HK-2 (cell line): ENCODE data around the gene CCDC39.
"Not testable (repeated sequence)": the region's sequence is repeated elsewhere in the genome, so short reads cannot be mapped to it uniquely, and the experiment has no call there.

ENCODE experiments used
- DNase-seq: peaks from one replicate; pipeline ENCODE4 v3.0.0-alpha.2; 2018; ENCODE audit not compliant: unreplicated experiment

CCDC39 gene

DNA sequence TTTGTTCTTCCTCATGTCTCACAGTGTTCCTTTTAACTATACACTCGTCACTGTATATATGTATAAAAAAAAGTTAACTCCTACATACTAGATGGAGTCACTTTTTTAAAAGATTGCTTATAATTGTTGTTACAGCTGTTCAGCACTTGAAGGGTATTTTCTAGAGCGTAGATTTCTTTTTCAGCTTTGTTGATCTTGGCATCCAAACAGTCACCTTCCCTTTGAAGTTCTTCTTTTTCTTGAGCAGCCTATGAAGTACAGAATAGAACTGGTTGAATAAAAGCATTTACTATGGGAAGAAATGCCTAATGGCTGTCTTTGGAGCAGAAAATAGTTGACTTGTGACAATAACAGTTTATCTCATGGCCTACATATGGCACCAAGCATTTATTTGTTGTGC lies 59.6 kb downstream of the CCDC39 start:
- DNase-seq: no peak

DNA sequence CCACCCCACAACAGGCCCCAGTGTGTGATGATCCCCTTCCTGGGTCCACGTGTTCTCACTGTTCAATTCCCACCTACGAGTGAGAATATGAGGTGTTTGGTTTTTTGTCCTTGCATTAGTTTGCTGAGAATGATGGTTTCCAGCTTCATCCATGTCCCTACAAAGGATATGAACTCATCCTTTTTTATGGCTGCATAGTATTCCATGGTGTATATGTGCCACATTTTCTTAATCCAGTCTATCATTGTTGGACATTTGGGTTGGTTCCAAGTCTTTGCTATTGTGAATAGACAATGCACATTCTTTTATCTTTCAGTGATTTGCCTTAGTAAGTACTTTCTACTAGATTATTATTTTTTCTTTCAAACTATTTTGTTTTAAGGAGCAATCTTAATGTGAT lies 60.7 kb downstream of the CCDC39 start:
- DNase-seq: not testable (repeated sequence)

DNA sequence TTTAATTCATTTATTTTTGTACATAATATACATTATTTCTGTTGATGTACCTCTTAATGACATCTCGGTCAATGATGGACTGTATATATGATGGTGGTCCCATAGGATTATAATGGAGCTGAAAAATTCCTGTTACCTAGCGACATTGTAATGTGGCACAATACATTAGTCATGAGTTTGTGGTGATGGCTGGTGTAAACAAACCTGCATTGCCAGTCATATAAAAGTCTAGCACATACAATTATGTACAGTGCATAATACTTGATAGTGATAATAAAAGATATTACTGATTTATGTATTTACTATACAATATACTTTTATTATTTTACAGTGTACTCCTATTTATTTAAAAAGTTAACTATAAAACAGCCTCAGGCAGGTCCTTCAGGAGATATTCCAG lies 62.2 kb downstream of the CCDC39 start:
- DNase-seq: no peak

DNA sequence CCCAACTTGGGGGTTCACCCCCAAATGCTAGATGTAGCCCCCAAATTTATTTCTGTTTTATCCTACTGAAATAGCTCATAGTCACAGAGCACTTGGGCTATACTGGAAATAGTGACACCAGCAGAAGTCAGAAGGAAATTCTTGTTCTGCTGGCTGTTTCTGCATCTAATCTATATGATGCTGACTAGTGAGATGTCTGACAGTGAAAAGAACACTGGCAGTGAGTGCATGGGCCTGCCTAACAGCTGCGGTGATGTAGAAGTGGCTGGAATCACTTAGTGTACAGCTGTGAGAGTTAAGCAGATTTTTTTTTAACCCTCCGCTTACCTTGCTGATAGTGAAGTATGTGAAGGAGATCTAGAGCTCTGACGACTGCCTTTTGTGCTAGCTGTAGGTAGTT lies 63.3 kb downstream of the CCDC39 start:
- DNase-seq: no peak

DNA sequence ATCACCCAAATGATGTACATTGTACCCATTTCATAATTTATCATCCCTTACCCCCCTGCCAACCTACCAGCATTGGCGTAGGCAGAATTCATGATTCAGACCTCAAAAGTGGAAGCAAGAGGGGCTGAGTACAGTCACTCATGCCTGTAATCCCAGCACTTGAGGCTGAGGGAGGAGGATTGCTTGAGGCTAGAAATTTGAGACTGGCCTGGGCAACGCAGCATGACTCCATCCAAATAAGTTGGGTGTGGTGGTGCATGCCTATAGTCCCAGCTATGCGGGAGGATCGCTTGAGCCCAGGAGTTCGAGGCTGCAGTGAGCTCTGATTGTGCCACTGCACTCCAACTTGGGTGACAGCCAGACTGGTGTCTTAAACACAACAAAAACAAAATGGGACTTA lies 66.9 kb downstream of the CCDC39 start:
- DNase-seq: no peak

DNA sequence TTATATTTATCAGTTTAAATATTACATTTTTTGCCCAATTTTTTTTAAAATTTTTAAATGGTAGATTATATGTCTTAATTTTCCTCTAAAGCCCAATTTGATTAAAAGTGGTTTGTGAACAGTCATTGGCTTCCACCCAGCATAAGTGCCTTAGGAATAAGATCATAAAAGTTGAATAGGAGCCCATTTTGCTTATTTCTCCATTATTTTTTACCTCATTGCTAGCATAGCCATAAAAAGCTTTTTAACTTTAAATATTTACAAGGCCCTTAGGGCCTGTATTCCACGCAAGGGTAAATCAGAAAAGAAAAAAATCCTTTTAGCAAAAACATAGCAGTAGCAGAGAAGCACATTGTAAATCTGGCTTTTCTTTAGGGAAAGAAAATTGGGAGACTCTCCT lies 68.3 kb downstream of the CCDC39 start:
- DNase-seq: no peak

DNA sequence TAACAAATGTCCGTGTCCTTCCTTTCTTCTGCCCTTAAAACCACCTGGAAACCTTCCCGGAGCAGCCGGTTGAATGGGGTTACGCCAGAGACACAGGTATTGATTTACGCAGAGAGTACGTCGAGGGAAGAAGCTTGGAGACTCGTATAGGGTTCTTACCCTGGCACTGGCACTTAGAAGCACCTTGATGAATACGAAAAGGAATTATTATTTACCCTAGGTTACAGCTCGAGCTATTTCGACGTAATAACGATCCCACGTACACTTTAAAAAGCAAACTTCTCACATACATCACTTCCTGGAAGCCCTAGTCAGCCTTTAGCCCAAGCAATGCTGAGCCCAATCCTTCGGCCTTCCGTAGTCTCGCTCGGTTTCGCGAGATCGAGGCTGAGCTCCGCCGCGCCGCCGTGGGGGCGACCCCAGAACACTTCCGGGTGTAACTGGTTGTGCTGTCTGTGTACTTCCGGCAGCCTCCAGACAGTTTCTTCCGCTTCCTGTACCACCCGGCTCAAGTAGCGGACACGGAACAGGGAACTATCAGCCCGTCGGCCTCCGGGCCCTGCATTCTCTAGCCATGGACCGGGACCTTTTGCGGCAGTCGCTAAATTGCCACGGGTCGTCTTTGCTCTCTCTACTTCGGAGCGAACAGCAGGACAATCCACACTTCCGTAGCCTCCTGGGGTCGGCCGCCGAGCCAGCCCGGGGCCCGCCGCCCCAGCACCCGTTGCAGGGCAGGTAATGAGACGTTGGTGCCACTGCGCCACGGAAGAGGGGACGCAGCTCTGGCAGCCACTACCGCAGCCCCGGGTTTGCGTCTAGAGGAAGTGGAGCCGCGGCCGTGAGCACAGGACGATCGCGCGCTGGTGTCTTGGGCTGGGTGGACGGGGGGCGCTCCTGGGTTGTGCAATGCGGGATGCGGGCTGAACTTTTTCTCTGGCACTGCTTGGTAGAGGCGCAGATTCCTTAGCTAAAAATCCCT lies 77.3 kb downstream of the CCDC39 start, which contains the start of gene TTC14:
Gene TTC14, plus strand, starts transcription at position 476 of the 979 bp plus-strand sequence. Its CDS starts 99 bp downstream, at position 575.
- DNase-seq: peak; percentile 96

DNA sequence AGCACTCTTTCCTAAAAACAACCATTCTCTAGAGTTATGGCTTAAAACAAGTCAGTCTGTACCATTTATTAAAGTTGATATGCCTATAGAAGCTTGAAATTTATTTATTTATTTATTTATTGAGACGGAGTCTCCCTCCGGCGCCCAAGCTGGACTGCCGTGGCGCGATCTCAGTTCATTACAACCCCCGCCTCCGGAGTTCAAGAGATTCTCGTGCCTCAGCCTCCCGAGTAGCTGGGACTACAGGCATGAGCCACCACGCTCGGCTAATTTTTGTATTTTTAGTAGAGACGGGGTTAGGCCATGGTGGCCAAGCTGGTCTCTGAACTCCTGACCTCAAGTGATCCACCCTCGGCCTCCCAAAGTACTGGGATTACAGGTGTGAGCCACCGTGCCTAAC lies 78.8 kb downstream of the CCDC39 start:
- DNase-seq: no peak

DNA sequence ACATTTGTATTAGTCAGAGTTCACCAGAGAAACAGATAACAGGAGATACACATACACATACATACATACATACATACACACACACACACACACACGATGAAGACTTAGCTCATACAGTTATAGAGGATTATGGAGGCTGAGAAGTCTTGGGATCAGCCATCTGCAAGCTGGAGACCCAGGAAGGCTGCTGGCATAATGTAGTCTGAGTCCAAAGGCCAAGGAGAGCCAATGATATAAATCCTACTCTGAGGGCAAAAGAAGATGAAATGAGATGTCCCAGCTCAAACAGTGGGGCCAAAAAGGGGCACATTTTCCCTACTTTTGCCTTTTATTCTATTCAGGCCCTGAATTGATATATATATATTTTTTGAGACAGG lies 83.7 kb downstream of the CCDC39 start:
- no peak for DNase-seq

DNA sequence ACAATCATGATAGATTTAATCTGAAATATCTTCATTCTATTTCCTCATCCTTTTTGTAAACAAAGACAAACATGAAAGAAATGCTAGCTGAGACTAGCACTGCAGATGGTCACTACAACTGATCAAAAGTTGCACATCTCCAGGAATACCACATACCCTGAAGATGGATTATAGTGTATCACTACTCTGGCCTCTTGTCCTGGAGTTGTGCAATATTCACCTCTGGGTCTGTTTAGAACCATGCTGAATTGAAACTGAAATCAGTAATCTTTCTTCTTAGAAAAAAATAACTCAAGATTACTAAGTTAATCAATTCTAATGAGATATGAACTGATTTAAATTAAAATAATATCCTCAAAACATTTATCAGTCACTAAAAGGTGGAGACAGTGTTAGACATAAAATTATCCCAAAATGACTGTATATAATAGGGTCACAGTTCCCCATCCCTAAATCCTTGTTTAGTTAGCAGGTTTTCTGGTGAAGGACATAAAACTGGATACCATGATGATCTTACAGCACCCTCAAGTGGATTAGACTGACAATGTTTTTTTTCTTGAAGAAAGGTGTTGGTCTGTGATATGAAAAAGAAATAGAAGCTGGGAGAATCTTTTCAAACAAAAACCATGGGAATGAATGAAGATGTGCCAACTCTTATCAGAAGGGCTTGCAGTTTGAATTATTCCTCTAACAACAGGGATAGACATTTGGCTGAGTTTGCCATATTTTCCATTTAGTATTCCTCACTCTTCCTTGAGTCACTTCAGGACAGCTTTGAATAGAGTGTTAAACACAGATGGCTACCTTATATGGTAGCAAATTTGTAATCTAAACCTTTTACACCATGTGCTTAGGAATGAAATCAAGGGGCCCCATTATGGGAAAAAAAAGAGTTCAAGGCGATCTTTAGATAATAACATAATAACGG lies 84.4 kb downstream of the CCDC39 start:
- DNase-seq: no peak

DNA sequence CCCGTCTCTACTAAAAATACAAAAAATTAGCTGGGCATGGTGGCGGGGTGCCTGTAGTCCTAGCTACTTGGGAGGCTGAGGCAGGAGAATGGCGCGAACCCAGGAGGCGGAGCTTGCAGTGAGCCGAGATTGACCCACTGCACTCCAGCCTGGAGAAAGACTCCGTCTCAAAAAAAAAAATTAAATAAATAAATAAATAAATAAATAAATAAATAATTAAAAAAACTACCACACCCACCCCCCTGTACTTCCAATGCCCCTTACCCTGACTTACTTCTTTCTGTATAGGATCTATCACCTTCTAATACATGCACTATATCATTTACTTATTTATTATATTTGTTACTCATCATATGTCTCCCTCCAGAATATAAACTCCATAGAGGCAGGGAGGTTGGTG lies 85.7 kb downstream of the CCDC39 start:
- not testable (repeated sequence) for DNase-seq

DNA sequence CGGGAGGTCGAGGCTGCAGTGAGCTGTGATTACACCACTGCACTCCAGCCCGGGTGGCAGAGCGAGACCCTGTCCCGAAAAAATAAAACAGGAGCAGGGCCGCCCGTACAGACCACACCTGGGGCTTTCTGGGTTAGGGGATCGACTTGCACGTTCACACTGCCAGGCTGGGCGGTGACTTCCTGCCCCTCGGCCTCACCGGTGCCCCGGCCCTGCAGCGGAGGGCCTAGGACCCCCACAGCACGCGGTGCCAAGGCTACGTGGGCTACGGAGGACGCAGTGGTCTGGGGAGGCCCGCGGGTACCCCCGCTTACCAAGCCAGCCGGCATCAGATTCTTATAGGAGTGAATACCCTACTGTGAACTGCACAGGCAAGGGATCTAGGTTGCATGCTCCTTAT lies 88.9 kb downstream of the CCDC39 start:
- no peak for DNase-seq

DNA sequence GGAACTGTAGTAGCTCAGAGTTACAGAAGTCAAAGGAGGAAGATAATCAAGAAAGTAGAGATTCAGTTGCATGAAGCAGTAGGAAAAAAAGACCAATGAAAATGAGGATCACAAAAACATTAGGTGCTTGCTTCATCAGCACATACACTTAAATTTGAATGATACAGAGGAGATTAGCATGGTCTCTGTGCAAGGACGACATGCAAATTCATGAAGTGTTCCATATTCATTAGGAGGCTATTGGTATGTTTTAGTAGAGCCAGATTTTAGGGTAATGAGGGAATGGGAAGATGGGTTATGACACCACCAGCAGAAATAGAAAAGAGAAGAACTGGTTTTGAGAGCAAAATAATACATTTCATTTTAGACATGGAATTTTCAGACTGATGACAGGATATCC lies 98.4 kb downstream of the CCDC39 start:
- DNase-seq: no peak

DNA sequence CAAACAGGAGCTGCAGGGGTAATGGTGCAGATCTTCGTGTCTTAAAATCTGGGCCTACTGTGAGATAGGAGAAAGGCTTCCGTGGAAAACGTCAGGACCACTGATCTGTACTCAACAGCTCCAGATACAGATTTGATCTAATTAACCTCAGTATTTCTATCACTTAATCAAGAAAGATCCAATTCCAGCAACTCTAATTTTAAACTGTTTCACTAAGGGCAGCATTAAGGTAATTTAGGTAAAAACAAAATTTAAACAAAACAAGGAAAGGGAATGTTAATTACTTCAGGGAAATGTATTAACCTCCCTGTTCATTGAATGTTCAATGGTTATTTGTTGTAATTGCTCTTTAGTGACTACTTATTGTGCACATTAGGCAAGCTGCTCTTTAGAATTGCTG lies 103.7 kb downstream of the CCDC39 start:
- no peak for DNase-seq

DNA sequence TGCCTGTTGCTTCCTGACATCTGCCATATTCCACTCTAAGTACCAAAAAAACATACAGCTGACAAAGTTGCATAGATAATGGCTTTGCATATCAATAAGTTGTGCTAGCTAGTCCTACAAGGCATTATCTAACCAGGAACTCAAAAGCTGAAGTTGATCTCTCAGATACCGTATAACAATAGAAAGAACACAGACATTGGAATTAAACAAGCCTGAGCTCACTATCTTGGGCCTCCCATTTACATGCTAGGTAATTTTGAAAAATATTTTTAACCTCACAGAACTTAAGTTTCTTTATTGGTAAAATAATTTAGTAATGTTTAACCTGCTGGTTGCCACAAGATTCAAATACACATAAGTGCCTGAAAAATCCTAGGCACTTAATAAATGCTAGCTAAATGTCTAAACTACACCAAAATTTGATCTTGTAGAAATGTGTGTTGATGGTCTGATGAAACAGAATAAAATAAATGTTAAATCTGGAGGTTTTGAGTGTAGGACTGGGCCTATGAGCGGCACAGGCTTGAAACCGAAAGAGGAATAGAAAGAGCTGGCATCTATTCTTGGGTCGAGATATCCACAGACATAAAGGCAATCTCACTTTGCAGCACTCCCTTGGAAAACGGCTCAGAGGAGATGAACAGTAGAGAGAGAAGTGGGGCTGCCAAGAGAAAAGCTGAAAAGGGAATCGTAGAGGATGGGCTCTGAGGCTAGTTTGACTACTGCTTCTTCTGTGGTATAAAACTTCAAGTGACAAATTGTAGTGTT lies 107.3 kb downstream of the CCDC39 start:
- DNase-seq: no peak

DNA sequence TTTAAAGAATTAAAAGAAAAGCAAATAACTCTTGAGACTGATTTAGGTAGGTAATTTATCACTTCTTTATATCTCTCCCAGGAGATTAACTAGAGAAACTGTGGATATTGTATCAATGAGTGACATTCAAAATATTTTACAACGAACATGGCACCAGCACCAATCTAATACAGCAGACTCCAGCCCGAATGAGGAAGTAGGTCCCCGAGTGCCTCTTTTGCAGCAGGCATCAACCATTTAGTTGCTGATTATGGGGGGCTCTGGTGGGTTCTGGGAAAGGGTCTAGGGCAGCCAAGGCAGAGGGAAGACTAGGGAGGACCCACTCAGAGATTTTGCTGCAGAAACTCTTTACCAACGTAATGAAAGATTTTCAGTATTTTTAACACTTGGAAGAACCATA lies 109.1 kb downstream of the CCDC39 start:
- DNase-seq: no peak

DNA sequence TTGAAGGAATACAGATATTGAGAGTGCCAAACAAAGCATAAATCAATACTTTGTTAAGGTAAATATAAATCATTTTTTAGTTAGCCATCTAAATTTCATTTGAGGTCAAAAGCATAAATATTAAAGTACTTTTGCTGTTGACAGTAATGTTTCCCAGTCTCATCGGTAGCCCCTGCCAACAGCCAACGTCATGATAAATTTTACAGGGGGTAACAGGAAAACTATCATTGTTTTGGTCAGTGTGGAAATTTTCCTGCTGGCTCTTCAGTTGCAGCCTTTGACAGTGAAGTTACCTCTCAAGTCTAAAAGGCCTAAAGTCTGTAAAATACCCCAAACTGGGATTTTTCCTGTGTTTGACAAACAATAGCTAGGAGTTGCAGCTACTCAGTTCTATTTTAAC lies 114.6 kb downstream of the CCDC39 start:
- no peak for DNase-seq
